SK-N-SH (cell line): ENCODE data around the gene TBXA2R. TPM values are rescaled to one million over a fixed set of nuclear protein-coding genes. Genes with fewer than 3 reads are reported as not detected.

Source experiments
- CTCF ChIA-PET: fragments of 300-600, 350-600 bp; formaldehyde crosslinking; extraction: SDS; loops from one replicate; lab custom pipeline; 2021; lab: Yijun Ruan, JAX
- POLR2A ChIA-PET: fragments of 350-600 bp; sonication (Branson Sonifier 250); formaldehyde crosslinking; extraction: SDS; loops from one replicate; lab custom pipeline; 2020; ENCODE audit warnings: antibody characterized with exemption, inconsistent platforms; lab: Yijun Ruan, JAX
- DNase-seq: peaks from one replicate; pipeline ENCODE4 v3.0.0; 2012
- H2AFZ ChIP-seq: fragments of 200-600 bp; sonication (generic); 2 replicates; pipeline ENCODE4 v1.8.1; 2016; ENCODE audit warnings: antibody characterized with exemption, mild to moderate bottlenecking, low read depth
- H3F3A ChIP-seq: fragments of 200-600 bp; sonication (generic); replicated peaks from 2 replicates; pipeline ENCODE3; 2016; ENCODE audit warnings: antibody characterized with exemption, mild to moderate bottlenecking; ENCODE audit not compliant: insufficient read depth
- H3K27ac ChIP-seq, 2 experiments: fragments of 200-500 bp in 1 of 2; fragments of 200-600 bp in 1 of 2; sonication (Bioruptor generic) in 1 of 2; sonication (generic), shearing (Covaris generic) in 1 of 2; 2 replicates each; pipeline versions ENCODE4 v1.5.1 to v1.6.1; 2014 to 2016; ENCODE audit warnings: low read depth in 2 of 2, inconsistent platforms in 1 of 2, low read length in 1 of 2, mild to moderate bottlenecking in 1 of 2, mixed read lengths in 1 of 2
- H3K27me3 ChIP-seq: fragments of 200-600 bp; sonication (generic), shearing (Covaris generic); 2 replicates; pipeline ENCODE4 v1.6.1; 2016; ENCODE audit warnings: mixed run types; ENCODE audit not compliant: insufficient read depth
- H3K36me3 ChIP-seq, 2 experiments: fragments of 200-500 bp in 1 of 2; fragments of 200-600 bp in 1 of 2; sonication (Bioruptor generic) in 1 of 2; sonication (generic) in 1 of 2; replicated peaks in 1 of 2; 2 replicates each; pipeline versions ENCODE3 to v1.5.1; 2014 to 2016; ENCODE audit warnings: low read length in 1 of 2, mild to moderate bottlenecking in 1 of 2; ENCODE audit not compliant: insufficient read depth in 2 of 2, control insufficient read depth in 1 of 2
- H3K4me1 ChIP-seq, 2 experiments: fragments of 200-500 bp in 1 of 2; fragments of 200-600 bp in 1 of 2; sonication (Bioruptor generic) in 1 of 2; sonication (generic), shearing (Covaris generic) in 1 of 2; 2 replicates each; pipeline versions ENCODE4 v1.5.1 to v1.6.1; 2014 to 2016; ENCODE audit warnings: low read depth in 1 of 2, low read length in 1 of 2, mixed run types in 1 of 2; ENCODE audit not compliant: insufficient read depth in 2 of 2, control insufficient read depth in 1 of 2
- H3K4me2 ChIP-seq: fragments of 200-600 bp; sonication (generic), shearing (Covaris generic); 2 replicates; pipeline ENCODE4 v1.6.1; 2017; ENCODE audit warnings: mixed run types
- H3K4me3 ChIP-seq, 2 experiments: fragments of 200-500 bp in 1 of 2; fragments of 200-600 bp in 1 of 2; sonication (Bioruptor generic) in 1 of 2; sonication (generic), shearing (Covaris generic) in 1 of 2; 2 replicates each; pipeline versions ENCODE4 v1.5.1 to v1.8.1; 2014 to 2016; ENCODE audit warnings: low read depth in 2 of 2, inconsistent platforms in 1 of 2, low read length in 1 of 2, mild to moderate bottlenecking in 1 of 2, mixed read lengths in 1 of 2, moderate library complexity in 1 of 2
- H3K79me2 ChIP-seq: fragments of 200-600 bp; sonication (generic); 2 replicates; pipeline ENCODE4 v1.8.1; 2017; ENCODE audit warnings: mild to moderate bottlenecking; ENCODE audit not compliant: insufficient read depth
- H3K9ac ChIP-seq: fragments of 200-600 bp; sonication (generic); 2 replicates; pipeline ENCODE4 v1.6.1; 2017; ENCODE audit warnings: mixed run types
- H3K9me2 ChIP-seq: fragments of 200-600 bp; sonication (generic); 2 replicates; pipeline ENCODE4 v1.6.1; 2017; ENCODE audit warnings: mixed run types
- H3K9me3 ChIP-seq: fragments of 200-600 bp; sonication (generic); 2 replicates; pipeline ENCODE4 v1.6.1; 2017; ENCODE audit warnings: mixed run types, mild to moderate bottlenecking, moderate library complexity
- H4K20me1 ChIP-seq: fragments of 200-600 bp; sonication (generic); 2 replicates; pipeline ENCODE4 v1.6.1; 2017; ENCODE audit warnings: mild to moderate bottlenecking, mixed run types; ENCODE audit not compliant: insufficient read depth
- CHD2 ChIP-seq: fragments of 150-350 bp; IDR thresholded peaks from 2 replicates; pipeline ENCODE4 v1.6.1; 2018; ENCODE audit warnings: low read length; ENCODE audit not compliant: partially characterized antibody
- CTCF ChIP-seq: fragments of 200-600 bp; sonication (generic); IDR thresholded peaks from 2 replicates; pipeline ENCODE4 v1.6.1; 2017; ENCODE audit warnings: antibody characterized with exemption, mild to moderate bottlenecking, moderate library complexity
- GABPA ChIP-seq: IDR thresholded peaks from 2 replicates; pipeline ENCODE4 v1.4.0; 2012; ENCODE audit warnings: low read depth, mild to moderate bottlenecking
- GATA2 ChIP-seq: sonication (generic); formaldehyde crosslinking; IDR thresholded peaks from 2 replicates; pipeline ENCODE4 v1.5.0; 2020; ENCODE audit warnings: mild to moderate bottlenecking, missing genetic modification reagents
- MAX ChIP-seq: IDR thresholded peaks from 2 replicates; pipeline ENCODE4 v1.4.0; 2012; ENCODE audit warnings: low read depth
- NFIC ChIP-seq: IDR thresholded peaks from 2 replicates; pipeline ENCODE4 v1.4.0; 2012; ENCODE audit warnings: borderline replicate concordance
- RAD21 ChIP-seq: IDR thresholded peaks from 2 replicates; pipeline ENCODE4 v1.6.1; 2012; ENCODE audit warnings: mild to moderate bottlenecking, low read length
- RFX5 ChIP-seq: IDR thresholded peaks from 2 replicates; pipeline ENCODE4 v1.6.1; 2012; ENCODE audit warnings: mild to moderate bottlenecking, improper control_type of control experiment, low read length
- RXRA ChIP-seq: IDR thresholded peaks from 2 replicates; pipeline ENCODE4 v1.4.0; 2012; ENCODE audit warnings: low read depth, mild to moderate bottlenecking, borderline replicate concordance
- SMC3 ChIP-seq: IDR thresholded peaks from 2 replicates; pipeline ENCODE4 v1.6.1; 2012; ENCODE audit warnings: low read depth, low read length, improper control_type of control experiment
- TCF12 ChIP-seq: IDR thresholded peaks from 2 replicates; pipeline ENCODE4 v1.4.0; 2012
- whole genome bisulfite sequencing: methylation state at CpG from one replicate; pipeline ENCODE4 v1.1.6; 2017; ENCODE audit warnings: low lambda C conversion rate; 5-methylcytosine and 5-hydroxymethylcytosine counted together
- polyA plus RNA-seq, 3 experiments: library from polyadenylated mRNA; depleted of rRNA; stranded (reverse); fragments of >200 nt; gene quantifications; 2 replicates each; pipeline ENCODE4 v1.2.3, GENCODE V29; 2012
- small RNA-seq, 7 experiments: library from RNA; depleted of rRNA; stranded (forward); fragments of <200 nt; gene quantifications; one replicate each; pipeline ENCODE3, GENCODE V24; 2012

The TBXA2R gene
- polyA plus RNA-seq, 1 of the 3 experiments (the other 2 are of a cell fraction), result 0.92 TPM

- H3K9ac ChIP-seq, result no peak overlapping the region
- no peaks in the 10 kb centered on the region for H3K27me3 ChIP-seq
- no peak for DNase-seq
- ChIA-PET POLR2A (interaction anchor here (1.0 kb wide), 1 partner anchor 9 kb away, joined by 3 read pairs; no protein-coding TSS in a partner anchor), CTCF (interaction anchor here (0.5 to 6.0 kb wide), 30 partner anchors 9 to 241 kb away, joined by 3 to 73 read pairs (median 4); partner anchors contain the start of genes GIPC3, MFSD12 and TBXA2R)
- no peak overlapping the region for H3K4me3 ChIP-seq
- H3K9me3 ChIP-seq, result no peaks in the 10 kb centered on the region
- peaks cover 0 to 30% of the 10 kb centered on the region in 2 experiments for H3K36me3 ChIP-seq
- 0 out of 2 replicates have a peak, but pooled peaks cover 7% of the 10 kb centered on the region for H4K20me1 ChIP-seq
- H3K79me2 ChIP-seq, result peaks cover 7% of the 10 kb centered on the region; the same call in 1 of the 2 replicates
- H3K9me2 ChIP-seq, result no peaks in the 10 kb centered on the region
- H3K4me2 ChIP-seq, result no peak overlapping the region
- H3K4me1 ChIP-seq, result no peaks in the 10 kb centered on the region; a peak in 1 of 4 replicates
- TF ChIP-seq NFIC, result no peak
- no peak for TF ChIP-seq MAX
- no peak for TF ChIP-seq GATA2 (CRISPR knock-in tag)
- TF ChIP-seq SMC3, result no peak
- no peak for TF ChIP-seq RXRA
- TF ChIP-seq, all 33 proteins: peak for 0
- WGBS, result 84% methylated on average over 10 of the region's 10 CpGs
- Histone ChIP-seq H2AFZ (no peak overlapping the region), H3F3A (peaks cover 7% of the 10 kb centered on the region), H3K27ac (no peak overlapping the region)
Observed at GRCh38 chr19:3545669-3546034, 61.0 kb downstream of the TBXA2R start.

- Histone ChIP-seq H3K4me2 (no peak overlapping the region), H3K9me2 (no peaks in the 10 kb centered on the region), H3K27ac (no peak overlapping the region), H3K4me1 (no peaks in the 10 kb centered on the region; a peak in 1 of 4 replicates), H3K27me3 (no peaks in the 10 kb centered on the region)
- DNase-seq, result peak; percentile 94
- CTCF ChIA-PET, result interaction anchor here (0.5 to 6.0 kb wide), 35 partner anchors 9 to 602 kb away, joined by 3 to 73 read pairs (median 4); partner anchors contain the start of genes GIPC3, MFSD12 and TBXA2R
- TF ChIP-seq GABPA, result no peak
- TF ChIP-seq SMC3, result peak; percentile 79
- TF ChIP-seq TCF12, result no peak
- TF ChIP-seq RAD21, result peak; percentile 63
- TF ChIP-seq CTCF, result peak; percentile 88
- no peak for TF ChIP-seq RFX5
- TF ChIP-seq CHD2, result no peak
- TF ChIP-seq, all 33 proteins: peak for 3
- Histone ChIP-seq H3K9ac (no peak overlapping the region), H3K36me3 (peaks cover 0 to 30% of the 10 kb centered on the region in 2 experiments), H4K20me1 (0 out of 2 replicates have a peak, but pooled peaks cover 7% of the 10 kb centered on the region), H3K4me3 (no peak overlapping the region; a peak in 1 of 4 replicates), H2AFZ (no peak overlapping the region), H3F3A (peaks cover 7% of the 10 kb centered on the region), H3K79me2 (peaks cover under 1% of the 10 kb centered on the region; the same call in 1 of the 2 replicates), H3K9me3 (no peaks in the 10 kb centered on the region)
- POLR2A ChIA-PET, result interaction anchor here (0.5 to 1.0 kb wide), 2 partner anchors 8 to 324 kb away, joined by 3 read pairs; partner anchors contain the start of gene ZFR2
- WGBS, result 62% methylated on average over 15 of the region's 30 CpGs
Observed at GRCh38 chr19:3544742-3545668, 61.7 kb downstream of the TBXA2R start.

Small RNAs within 50 kb of the gene (small RNA-seq; reads per million reads assigned to genes)
- 0 reads per million in 7 experiments for gene AC005786.1

Other genes with a start within 250 kb of the TBXA2R start
- gene NFIC, start 240.3 kb downstream of the TBXA2R start, polyA plus RNA-seq (2012; rRNA removed), result 2.6 and 7.2 TPM in 2 replicates
- 0.12 TPM in 1 of 2 replicates, not detected in the other for gene SMIM24, start 126.3 kb downstream of the TBXA2R start, polyA plus RNA-seq (2012; rRNA removed)
- gene SMIM44, start 123.4 kb downstream of the TBXA2R start, polyA plus RNA-seq (2012; rRNA removed), result not detected in 2 replicates
- 14.3 and 14.5 TPM in 2 replicates for gene DOHH, start 106.2 kb downstream of the TBXA2R start, polyA plus RNA-seq (2012; rRNA removed)
- gene FZR1, start 100.6 kb downstream of the TBXA2R start, polyA plus RNA-seq (2012; rRNA removed), result 27.1 and 36.3 TPM in 2 replicates
- 0.12 TPM in 1 of 2 replicates, not detected in the other for gene TEKTIP1, start 67.7 kb downstream of the TBXA2R start, polyA plus RNA-seq (2012; rRNA removed)
- 45.9 and 53.3 TPM in 2 replicates for gene MFSD12, start 49.3 kb downstream of the TBXA2R start, polyA plus RNA-seq (2012; rRNA removed)
- 88.2 and 92.0 TPM in 2 replicates for gene HMG20B, start 33.9 kb downstream of the TBXA2R start, polyA plus RNA-seq (2012; rRNA removed)
- 0.20 and 0.26 TPM in 2 replicates for gene GIPC3, start 21.4 kb downstream of the TBXA2R start, polyA plus RNA-seq (2012; rRNA removed)
- gene CACTIN, start 19.9 kb upstream of the TBXA2R start, polyA plus RNA-seq (2012; rRNA removed), result 27.8 and 36.4 TPM in 2 replicates
- gene PIP5K1C, start 93.6 kb upstream of the TBXA2R start, polyA plus RNA-seq (2012; rRNA removed), result 6.9 and 12.3 TPM in 2 replicates
- gene TJP3, start 101.5 kb upstream of the TBXA2R start, polyA plus RNA-seq (2012; rRNA removed), result 0.24 and 0.36 TPM in 2 replicates
- 10.6 and 13.0 TPM in 2 replicates for gene APBA3, start 154.8 kb upstream of the TBXA2R start, polyA plus RNA-seq (2012; rRNA removed)
- gene MRPL54, start 155.8 kb upstream of the TBXA2R start, polyA plus RNA-seq (2012; rRNA removed), result 103 and 125 TPM in 2 replicates
- not detected in 2 replicates for gene RAX2, start 165.4 kb upstream of the TBXA2R start, polyA plus RNA-seq (2012; rRNA removed)
- not detected in 2 replicates for gene MATK, start 179.5 kb upstream of the TBXA2R start, polyA plus RNA-seq (2012; rRNA removed)